Stimulated activated naive CD4-positive, alpha-beta T cell (primary cell): ENCODE results near the gene TIFAB.

Experiments used
- DNase-seq, 6 experiments: peaks; one replicate each; lab custom pipeline; 2025; lab: John Stamatoyannopoulos, UW

Gene TIFAB

DNA sequence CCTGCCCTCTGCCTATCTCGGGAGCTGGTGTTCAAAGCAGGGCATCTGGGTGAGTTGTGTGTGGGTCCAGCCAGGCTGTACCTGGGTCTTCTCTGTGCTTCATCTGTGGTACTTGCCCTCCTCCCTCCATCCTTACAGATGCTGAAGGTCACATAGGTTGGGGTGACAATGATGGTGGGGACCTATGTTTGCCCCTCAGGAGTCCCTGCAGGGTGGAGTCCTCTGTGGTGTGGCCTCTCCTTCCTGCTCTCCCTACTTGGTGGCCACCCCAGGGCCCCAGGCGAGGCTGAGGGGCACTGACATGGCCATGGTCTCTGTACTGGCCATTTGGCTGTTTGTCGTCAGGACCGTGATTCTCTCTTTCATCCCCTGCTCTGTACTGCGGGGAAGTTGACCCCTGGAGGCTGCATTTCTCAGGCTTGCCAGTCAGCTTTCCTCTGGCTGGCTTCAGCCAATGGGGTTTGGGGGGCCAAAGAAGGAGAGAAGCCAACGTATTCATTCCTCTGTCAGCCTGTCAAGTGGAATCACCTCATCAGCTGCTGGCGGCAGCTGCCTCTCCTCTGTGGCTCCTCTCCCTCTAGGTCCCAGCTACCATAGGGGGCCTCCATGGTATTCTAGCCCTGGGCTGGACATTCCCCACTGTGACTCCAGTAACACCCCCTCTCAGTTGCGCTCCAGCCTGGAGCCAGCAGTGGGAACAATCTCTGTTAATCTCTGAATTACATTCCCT, 9.6 kb downstream of the TIFAB start:
- DNase-seq, result no peak

DNA sequence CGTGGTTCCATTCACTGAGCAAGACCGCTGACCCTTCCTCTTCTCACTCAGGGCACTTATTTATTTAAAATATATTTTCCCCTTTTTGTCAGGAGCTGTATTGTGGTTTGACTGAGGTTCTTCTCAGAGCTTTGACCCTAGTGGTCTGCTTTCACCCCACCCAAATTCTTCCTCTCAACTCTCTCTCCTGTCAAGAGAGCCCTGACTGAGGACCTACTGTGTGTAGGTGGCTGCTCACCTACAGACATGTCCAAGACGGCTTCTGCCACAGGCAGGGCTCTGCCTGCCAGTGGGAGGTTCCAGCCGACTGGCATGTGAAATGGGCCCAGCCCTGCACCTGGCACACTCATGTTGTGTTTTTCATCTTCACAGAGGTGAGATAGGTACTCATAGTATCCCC, 10.2 kb downstream of the TIFAB start:
- DNase-seq, result no peak

- no peak for DNase-seq
Measured at GRCh38 chr5:135441350-135441831, 10.8 kb downstream of the TIFAB start.

- DNase-seq, result no peak
Measured at GRCh38 chr5:135440916-135441315, 11.2 kb downstream of the TIFAB start.

GRCh38 chr5:135439231-135440205, 12.6 kb downstream of the TIFAB start:
- DNase-seq, result no peak

GRCh38 chr5:135438636-135439221, 13.4 kb downstream of the TIFAB start:
- no peak for DNase-seq

GRCh38 chr5:135437796-135438560, 14.2 kb downstream of the TIFAB start:
- DNase-seq, result no peak

- DNase-seq, result no peak
Measured at GRCh38 chr5:135437422-135437795, 14.7 kb downstream of the TIFAB start.

DNA sequence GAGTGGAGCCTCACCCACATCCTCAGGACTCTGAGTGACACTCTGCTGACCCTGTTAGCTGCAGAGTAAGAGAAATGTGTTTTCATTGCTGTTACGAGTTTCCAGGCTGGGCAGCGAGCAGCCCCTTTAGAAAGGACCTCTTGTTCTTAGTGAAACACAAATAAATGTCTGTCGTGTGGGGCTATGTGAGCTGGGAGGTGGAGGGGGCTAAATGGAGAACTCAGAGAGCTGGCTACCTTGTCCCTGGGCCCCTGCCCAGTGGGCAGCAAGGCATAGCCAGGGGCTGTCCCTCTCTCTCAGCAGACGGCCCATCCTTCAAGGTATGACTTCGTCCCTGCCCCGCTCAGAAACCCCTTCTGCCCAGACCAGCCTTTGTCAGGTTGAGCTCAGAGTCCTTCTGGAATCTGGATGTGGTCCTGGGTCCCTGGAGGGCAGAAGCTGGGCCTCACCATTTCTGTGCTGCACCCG, 15.2 kb downstream of the TIFAB start:
- DNase-seq, result no peak

DNA sequence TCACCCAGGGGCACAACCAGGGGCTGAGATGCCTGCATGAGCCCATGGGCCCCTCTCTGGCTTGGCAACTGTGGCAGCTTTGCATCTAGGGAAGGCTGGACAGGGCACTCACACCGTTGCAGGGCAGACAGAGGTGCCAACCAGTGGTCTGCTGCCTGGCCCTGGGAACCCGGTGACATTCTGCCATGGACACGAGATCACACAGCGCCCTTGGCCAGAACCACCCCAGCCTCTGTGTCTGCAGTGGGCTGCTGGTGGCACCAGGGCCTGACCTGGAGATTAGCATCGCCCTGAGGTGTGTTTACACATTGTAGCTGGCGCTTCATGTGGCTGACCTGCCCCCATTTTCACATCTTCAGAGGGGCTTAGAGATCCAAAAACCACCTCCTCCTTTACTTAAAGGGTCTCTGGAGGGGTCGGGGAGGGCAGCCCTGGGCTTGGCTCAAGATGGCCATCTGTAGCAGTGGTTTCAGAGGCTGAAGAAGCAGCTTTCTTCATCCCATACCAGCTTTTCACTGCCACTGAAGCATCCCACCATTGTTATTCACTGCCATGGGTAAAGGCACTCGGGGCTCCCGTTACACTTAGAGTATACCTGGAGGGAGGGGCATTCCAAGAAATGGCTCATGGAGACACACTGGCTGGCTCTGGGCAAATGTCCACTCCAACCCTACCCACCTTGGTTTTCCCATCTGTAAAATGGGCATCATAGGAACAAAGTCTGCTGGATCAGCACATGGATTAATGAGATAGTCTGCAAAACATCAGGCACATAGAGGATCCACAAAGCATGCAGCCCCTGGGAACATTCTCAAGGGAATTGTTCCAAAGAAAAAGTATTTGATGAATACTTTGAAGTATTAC, 16.5 kb downstream of the TIFAB start:
- no peak for DNase-seq

GRCh38 chr5:135434591-135435466, 17.3 kb downstream of the TIFAB start:
- DNase-seq, result no peak

- no peak for DNase-seq
Measured at GRCh38 chr5:135433681-135434426, 18.3 kb downstream of the TIFAB start.

DNA sequence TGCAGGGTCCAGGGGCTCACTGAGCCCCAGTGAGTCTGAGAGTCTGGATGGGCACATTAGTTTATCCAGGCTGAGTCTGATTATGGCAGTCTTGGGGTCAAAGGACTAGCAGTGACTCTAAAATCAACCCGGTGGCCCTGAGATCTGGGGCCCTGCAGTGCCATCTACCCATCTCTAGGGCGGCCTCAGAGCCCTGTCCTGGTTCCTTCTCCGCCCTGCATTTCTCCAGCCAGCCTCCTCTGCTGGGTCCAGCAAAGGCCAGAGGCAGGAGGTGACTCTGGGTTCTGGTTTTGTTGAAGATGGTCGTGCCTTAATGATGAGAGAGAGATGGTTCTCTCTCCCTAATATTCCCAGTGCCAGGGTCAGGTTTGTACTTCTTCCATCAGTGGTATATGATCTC, 20.0 kb downstream of the TIFAB start:
- DNase-seq, result no peak

- no peak for DNase-seq
Measured at GRCh38 chr5:135430135-135430437, 22.1 kb downstream of the TIFAB start.

- no peak for DNase-seq
Measured at GRCh38 chr5:135429301-135430134, 22.6 kb downstream of the TIFAB start.

GRCh38 chr5:135428586-135428985, 23.6 kb downstream of the TIFAB start:
- no peak for DNase-seq

- DNase-seq, result peak in 2 of 6 experiments; percentile 40 to 51
Measured at GRCh38 chr5:135426102-135427082, 25.8 kb downstream of the TIFAB start.
